Measurements from ENCODE around the gene HTRA2.

- no peak for TF ChIP-seq EZH2phosphoT487 (IDR thresholded peaks at IDR 0.05; ENCODE audit: insufficient read depth, low read depth)
- no peak for TF ChIP-seq EZH2 (IDR thresholded peaks at IDR 0.05; ENCODE audit: insufficient read depth, poor library complexity, severe bottlenecking)
Observed at GRCh38 chr2:74497777-74498499, 31.8 kb upstream of the HTRA2 start.
